ENCODE results near the gene GSTM5. TPM values are rescaled to one million over a fixed set of nuclear protein-coding genes. Genes with fewer than 3 reads are reported as not detected.

GSTM5 gene
- total RNA-seq = 0.92 and 2.0 TPM in 2 replicates

GRCh38 chr1:109711593-109712320 is at the start of gene GSTM5:
TSS of gene GSTM5 (plus strand) at chr1:109712251. CDS start at chr1:109712313, 62 bp downstream.

GRCh38 chr1:109667452-109668122 is 44.5 kb upstream of the GSTM5 start, which contains the start of gene GSTM2:
TSS of gene GSTM2 (plus strand) at chr1:109668057. CDS start at chr1:109668116, 59 bp downstream.

GRCh38 chr1:109687641-109688499 is 24.2 kb upstream of the GSTM5 start, which contains the start of gene GSTM1:
TSS of gene GSTM1 (plus strand) at chr1:109687817. CDS start at chr1:109687874, 57 bp downstream.

GRCh38 chr1:109740615-109741373 is 28.7 kb downstream of the GSTM5 start, which contains the start of gene GSTM3:
TSS of gene GSTM3 (minus strand) at chr1:109741038. CDS start at chr1:109740287, 751 bp downstream.

GRCh38 chr1:109763646-109764415 is 51.8 kb downstream of the GSTM5 start, which contains the start of gene EPS8L3:
TSS of gene EPS8L3 (minus strand) at chr1:109763923. CDS start at chr1:109761749, 2,174 bp downstream.

Other genes with a start within 250 kb of the GSTM5 start
- gene SYPL2, start 245.7 kb upstream of the GSTM5 start, total RNA-seq = 0.13 and 0.62 TPM in 2 replicates
- gene ATXN7L2, start 228.3 kb upstream of the GSTM5 start, total RNA-seq = 1.3 and 1.8 TPM in 2 replicates
- gene CYB561D1, start 218.2 kb upstream of the GSTM5 start, total RNA-seq = 4.8 and 5.7 TPM in 2 replicates
- 0.81 and 2.2 TPM in 2 replicates for gene AMIGO1, start 202.5 kb upstream of the GSTM5 start, total RNA-seq
- 0.13 and 0.37 TPM in 2 replicates for gene GPR61, start 172.4 kb upstream of the GSTM5 start, total RNA-seq
- 15.1 and 17.3 TPM in 2 replicates for gene GNAI3, start 163.6 kb upstream of the GSTM5 start, total RNA-seq
- gene GNAT2, start 92.6 kb upstream of the GSTM5 start, total RNA-seq = 0.19 and 0.40 TPM in 2 replicates
- gene AMPD2, start 92.4 kb upstream of the GSTM5 start, total RNA-seq = 73.3 and 85.6 TPM in 2 replicates
- 12.8 and 18.8 TPM in 2 replicates for gene GSTM4, start 56.2 kb upstream of the GSTM5 start, total RNA-seq
- 10.7 and 20.9 TPM in 2 replicates for gene GSTM2, start 44.2 kb upstream of the GSTM5 start, total RNA-seq
- 11.4 TPM in 1 of 2 replicates, not detected in the other for gene GSTM1, start 24.4 kb upstream of the GSTM5 start, total RNA-seq
- 21.3 and 57.2 TPM in 2 replicates for gene GSTM3, start 28.8 kb downstream of the GSTM5 start, total RNA-seq
- gene EPS8L3, start 51.7 kb downstream of the GSTM5 start, total RNA-seq = not detected in 2 replicates
- gene CSF1, start 198.6 kb downstream of the GSTM5 start, total RNA-seq = 59.9 and 73.9 TPM in 2 replicates

Data from aortic smooth muscle cell (primary cell).